Stomach (tissue), 9 donors: ENCODE measurements around the gene HLA-DPB1. TPM values are rescaled to one million over a fixed set of nuclear protein-coding genes. Genes with fewer than 3 reads are reported as not detected.

Experiments
- DNase-seq, 2 donors: peaks; one replicate each; pipeline versions ENCODE4 v3.0.0 to v3.0.0-alpha.2; 2013 to 2019
- H3K27ac ChIP-seq, 5 donors: fragments of 200-600 bp in 4 of 5; sonication (generic) in 4 of 5; one replicate each; pipeline ENCODE4 v1.5.1; 2013 to 2019; ENCODE audit warnings: mild to moderate bottlenecking in 1 of 5, moderate library complexity in 1 of 5
- H3K27me3 ChIP-seq, 3 donors: fragments of 200-600 bp; sonication (generic); one replicate each; pipeline ENCODE4 v1.5.1; 2017 to 2019; ENCODE audit warnings: mixed run types in 1 of 3
- H3K36me3 ChIP-seq, 4 donors: fragments of 200-600 bp; sonication (generic); 1 replicate in 3 of 4; 2 replicates in 1 of 4; pipeline ENCODE4 v1.5.1; 2016 to 2019
- H3K4me1 ChIP-seq, 4 donors: fragments of 200-600 bp; sonication (generic); one replicate each; pipeline ENCODE4 v1.5.1; 2016 to 2019
- H3K4me3 ChIP-seq, 4 donors: fragments of 200-600 bp; sonication (generic) in 3 of 4; one replicate each; pipeline ENCODE4 v1.5.1; 2016 to 2019; ENCODE audit warnings: mild to moderate bottlenecking in 1 of 4
- H3K9me3 ChIP-seq, 4 donors: fragments of 200-600 bp; sonication (generic); one replicate each; pipeline ENCODE4 v1.5.1; 2016 to 2019
- CTCF ChIP-seq, 7 experiments: fragments of 450-650 bp in 4 of 7; fragments of 200-600 bp in 3 of 7; sonication (generic) in 3 of 7; IDR thresholded peaks; one replicate each; pipeline ENCODE4 v1.5.1; 2016 to 2019; ENCODE audit warnings: antibody characterized with exemption in 7 of 7, control low read depth in 2 of 7, mild to moderate bottlenecking in 1 of 7
- EP300 ChIP-seq: sonication (generic); formaldehyde crosslinking; IDR thresholded peaks from one replicate; pipeline ENCODE4 v1.6.1; 2017; ENCODE audit warnings: antibody characterized with exemption
- POLR2A ChIP-seq, 4 donors: fragments of 450-650 bp; IDR thresholded peaks; one replicate each; pipeline ENCODE4 v1.6.1; 2016; ENCODE audit warnings: antibody characterized with exemption in 4 of 4, control low read depth in 2 of 4, mild to moderate bottlenecking in 1 of 4, moderate library complexity in 1 of 4
- POLR2AphosphoS5 ChIP-seq, 3 donors: sonication (generic); formaldehyde crosslinking; IDR thresholded peaks; one replicate each; pipeline ENCODE4 v1.6.1; 2016; ENCODE audit warnings: antibody characterized with exemption in 3 of 3
- WGBS, 5 donors: extraction: QIAGEN DNeasy Blood & Tissue Kit in 3 of 5; methylation state at CpG; one replicate each; pipeline versions ENCODE4 v1.1.5 to v1.1.7; 2013 to 2018; 5-methylcytosine and 5-hydroxymethylcytosine counted together
- intact Hi-C: fragments of 100-400 bp; cut with DNase I; formaldehyde crosslinking; loops from one replicate; pipeline ENCODE4 v1.15.1; 2023; ENCODE audit warnings: low total_unique reads
- polyA plus RNA-seq, 3 donors: library from polyadenylated mRNA; stranded (reverse); fragments of 200-250 nt; gene quantifications; one replicate each; pipeline ENCODE4 v1.2.3, GENCODE V29; 2013
- total RNA-seq, 5 donors: library from RNA; depleted of rRNA; stranded (reverse); fragments of >200 nt; gene quantifications; one replicate each; pipeline versions ENCODE4 v1.1.0 to v1.2.3, GENCODE V29; 2014 to 2016
- donor health status: healthy with polysubstance abuse.
- donor health status: Bipolar disorder and iron deficiency.
- donor health status: healthy.

Gene HLA-DPB1
- total and polyA plus RNA-seq, 8 donors, result 10.7 to 62.2 (median 46.6) TPM; not detected in 1

GRCh38 chr6:33113755-33114154 lies 38.0 kb downstream of the HLA-DPB1 start:
- Histone ChIP-seq H3K4me1 (peaks cover 4 to 13% (median 7%) of the 10 kb centered on the region in 4 donors), H3K4me3 (no peak overlapping the region), H3K27ac (no peak overlapping the region), H3K9me3 (no peaks in the 10 kb centered on the region), H3K36me3 (no peaks in the 10 kb centered on the region), H3K27me3 (peaks cover 0 to 70% (median 33%) of the 10 kb centered on the region in 3 donors)
- 58 to 70% (median 66%) methylated on average over 7 of the region's 7 CpGs for WGBS, 5 donors
- TF ChIP-seq POLR2A (IDR thresholded peaks at IDR 0.05) (no peak), EP300 (no peak), CTCF (IDR thresholded peaks at IDR 0.05) (no peak), POLR2AphosphoS5 (IDR thresholded peaks at IDR 0.05) (no peak)
- no peak for DNase-seq
- intact Hi-C loops, result no loop called here

- TF ChIP-seq POLR2A (IDR thresholded peaks at IDR 0.05) (no peak), CTCF (IDR thresholded peaks at IDR 0.05) (no peak), POLR2AphosphoS5 (IDR thresholded peaks at IDR 0.05) (no peak), EP300 (no peak)
- intact Hi-C loops, result no loop called here
- Histone ChIP-seq H3K36me3 (no peaks in the 10 kb centered on the region), H3K4me1 (peaks cover 4 to 13% (median 7%) of the 10 kb centered on the region in 4 donors), H3K4me3 (no peak overlapping the region), H3K9me3 (no peaks in the 10 kb centered on the region), H3K27ac (no peak overlapping the region), H3K27me3 (peaks cover 0 to 70% (median 33%) of the 10 kb centered on the region in 3 donors)
- no peak for DNase-seq
Observed at GRCh38 chr6:33114406-33114805, 38.6 kb downstream of the HLA-DPB1 start.

GRCh38 chr6:33116417-33116816 lies 40.6 kb downstream of the HLA-DPB1 start:
- H3K27me3 ChIP-seq, result peaks cover 0 to 59% (median 33%) of the 10 kb centered on the region in 3 donors
- 5 to 31% (median 19%) methylated on average over 6 of the region's 6 CpGs for WGBS, 5 donors
- intact Hi-C loops, result no loop called here

GRCh38 chr6:33116841-33117711 lies 41.3 kb downstream of the HLA-DPB1 start:
- H3K9me3 ChIP-seq, result no peaks in the 10 kb centered on the region
- H3K4me1 ChIP-seq, result peaks cover 4 to 13% (median 7%) of the 10 kb centered on the region in 4 donors
- intact Hi-C loops, result no loop called here
- H3K27me3 ChIP-seq, result peaks cover 0 to 53% (median 33%) of the 10 kb centered on the region in 3 donors
- 4 to 11% (median 9%) methylated on average over 31 to 32 of the region's 32 CpGs for WGBS, 5 donors
- H3K27ac ChIP-seq, result no peak overlapping the region
- DNase-seq, result no peak
- no peak overlapping the region for H3K4me3 ChIP-seq
- TF ChIP-seq EP300 (no peak), POLR2A (IDR thresholded peaks at IDR 0.05) (no peak), CTCF (IDR thresholded peaks at IDR 0.05) (no peak), POLR2AphosphoS5 (IDR thresholded peaks at IDR 0.05) (no peak)
- H3K36me3 ChIP-seq, result no peaks in the 10 kb centered on the region

More at GRCh38 chr6:33116417-33116816, 40.6 kb downstream of the HLA-DPB1 start:
- Histone ChIP-seq H3K4me3 (no peak overlapping the region), H3K9me3 (no peaks in the 10 kb centered on the region), H3K36me3 (no peaks in the 10 kb centered on the region), H3K4me1 (peaks cover 4 to 13% (median 7%) of the 10 kb centered on the region in 4 donors), H3K27ac (no peak overlapping the region)
- TF ChIP-seq POLR2AphosphoS5 (IDR thresholded peaks at IDR 0.05) (no peak), CTCF (IDR thresholded peaks at IDR 0.05) (no peak), POLR2A (IDR thresholded peaks at IDR 0.05) (no peak), EP300 (no peak)
- no peak for DNase-seq
